CD4-positive, alpha-beta T cell treated with Interferon gamma for 1 hour (primary cell): ENCODE data around the gene CKAP2.
"Not testable (repeated sequence)": the region's sequence is repeated elsewhere in the genome, so short reads cannot be mapped to it uniquely, and the experiment has no call there.

ENCODE experiments used
- DNase-seq: peaks from one replicate; pipeline ENCODE4 v3.0.0-alpha.2; 2020

CKAP2 gene

GRCh38 chr13:52454459-52454819 is 839 bp upstream of the CKAP2 start:
- peak; percentile 30 for DNase-seq

DNA sequence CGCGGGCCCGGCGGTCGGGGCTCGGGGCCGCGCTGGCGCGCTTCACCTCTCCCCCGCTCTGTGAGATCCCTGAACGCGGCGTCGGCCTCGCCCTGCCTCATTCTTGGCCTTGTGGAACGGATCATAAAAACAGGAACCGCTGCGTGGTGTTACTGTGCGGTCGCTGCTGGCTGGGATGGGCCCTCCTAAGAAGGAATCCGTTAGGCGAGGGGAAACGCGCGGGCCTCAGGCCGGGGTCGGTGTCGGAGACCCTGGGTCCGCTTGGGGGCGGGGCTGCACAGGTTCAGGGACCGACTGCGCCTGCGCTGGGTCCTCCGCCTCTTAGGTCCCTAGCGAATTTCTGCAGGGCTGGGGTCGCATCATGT is 381 bp downstream of the CKAP2 start:
- peak; percentile 69 for DNase-seq

- no peak for DNase-seq
Observed at GRCh38 chr13:52459668-52460067, 4.4 kb downstream of the CKAP2 start.

DNA sequence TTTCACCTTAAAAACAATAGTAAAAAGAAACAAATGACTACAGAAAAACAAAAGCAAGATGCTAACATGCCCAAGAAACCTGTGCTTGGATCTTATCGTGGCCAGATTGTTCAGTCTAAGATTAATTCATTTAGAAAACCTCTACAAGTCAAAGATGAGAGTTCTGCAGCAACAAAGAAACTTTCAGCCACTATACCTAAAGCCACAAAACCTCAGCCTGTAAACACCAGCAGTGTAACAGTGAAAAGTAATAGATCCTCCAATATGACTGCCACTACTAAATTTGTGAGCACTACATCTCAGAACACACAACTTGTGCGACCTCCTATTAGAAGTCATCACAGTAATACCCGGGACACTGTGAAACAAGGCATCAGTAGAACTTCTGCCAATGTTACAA is 6.0 kb downstream of the CKAP2 start:
- no peak for DNase-seq

- DNase-seq = no peak
Observed at GRCh38 chr13:52463526-52463925, 8.2 kb downstream of the CKAP2 start.

DNA sequence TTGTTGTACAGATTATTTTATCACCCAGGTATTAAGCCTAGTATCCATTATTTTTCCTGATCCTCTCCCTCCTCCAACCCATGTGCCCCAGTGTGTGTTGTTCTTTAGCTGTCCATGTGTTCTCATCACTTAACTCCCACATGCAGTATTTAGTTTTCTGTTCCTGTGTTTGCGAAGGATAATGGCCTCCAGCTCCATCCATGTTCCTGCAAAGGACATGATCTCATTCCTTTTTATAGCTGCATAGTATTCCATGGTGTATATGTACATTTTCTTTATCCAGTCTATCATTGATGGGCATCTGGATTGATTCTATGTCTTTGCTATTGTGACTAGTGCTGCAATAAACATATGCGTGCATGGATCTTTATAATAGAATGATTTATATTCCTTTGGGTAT is 13.2 kb downstream of the CKAP2 start:
- not testable (repeated sequence) for DNase-seq

DNA sequence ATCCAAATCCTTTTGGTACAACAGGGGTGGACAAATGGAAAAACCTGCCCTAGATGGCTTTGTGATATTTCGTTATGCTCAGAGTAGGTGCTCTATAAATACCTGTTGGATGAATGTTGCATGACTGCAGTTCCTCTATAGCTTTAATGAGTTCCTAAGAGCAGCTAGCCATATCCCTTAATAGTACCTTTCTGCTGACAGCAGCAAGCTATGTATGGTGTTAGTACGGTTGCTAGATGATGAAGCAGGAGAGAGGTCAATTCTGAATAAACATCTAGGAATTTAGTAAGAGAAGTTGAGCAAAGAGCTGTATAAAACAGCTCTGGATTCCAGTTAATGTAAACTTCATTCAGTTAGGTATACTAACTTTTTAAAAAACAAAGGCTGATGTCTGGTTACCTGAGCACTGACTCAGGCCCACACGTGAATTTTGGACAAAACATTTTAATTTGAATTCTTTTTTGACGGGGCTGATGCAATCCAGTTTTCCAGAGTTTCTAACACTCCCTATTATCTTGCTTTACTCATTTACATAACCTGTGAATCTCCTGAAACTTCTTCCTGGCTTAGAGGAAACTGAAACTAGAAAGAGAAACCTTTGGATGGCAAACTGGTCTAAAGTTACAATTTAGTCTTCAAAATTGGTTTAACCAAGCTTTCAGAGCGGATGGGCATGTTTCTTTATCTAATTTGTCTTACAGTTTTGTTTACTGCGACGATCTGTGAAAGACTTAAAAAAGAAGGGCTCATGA is 25.6 kb downstream of the CKAP2 start:
- DNase-seq = not testable (repeated sequence)

DNA sequence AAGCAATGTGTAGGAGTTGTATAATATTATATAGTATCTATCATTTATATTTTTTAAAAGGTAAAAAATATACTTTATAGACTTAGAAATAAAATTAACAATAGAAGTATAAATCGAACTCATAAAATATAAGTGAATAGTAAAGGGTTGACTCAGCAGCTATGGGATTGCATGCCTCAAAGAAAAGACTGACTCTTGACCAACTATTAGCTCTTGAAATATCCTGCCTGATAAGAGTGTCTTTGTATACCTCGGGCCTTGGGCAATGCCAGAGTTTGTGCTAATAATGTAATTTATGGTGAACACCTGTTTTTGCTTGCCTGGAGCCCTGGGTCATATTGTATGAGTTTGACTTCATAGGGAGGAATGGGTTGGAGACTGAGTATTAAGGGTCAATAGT is 31.8 kb downstream of the CKAP2 start:
- not testable (repeated sequence) for DNase-seq

DNA sequence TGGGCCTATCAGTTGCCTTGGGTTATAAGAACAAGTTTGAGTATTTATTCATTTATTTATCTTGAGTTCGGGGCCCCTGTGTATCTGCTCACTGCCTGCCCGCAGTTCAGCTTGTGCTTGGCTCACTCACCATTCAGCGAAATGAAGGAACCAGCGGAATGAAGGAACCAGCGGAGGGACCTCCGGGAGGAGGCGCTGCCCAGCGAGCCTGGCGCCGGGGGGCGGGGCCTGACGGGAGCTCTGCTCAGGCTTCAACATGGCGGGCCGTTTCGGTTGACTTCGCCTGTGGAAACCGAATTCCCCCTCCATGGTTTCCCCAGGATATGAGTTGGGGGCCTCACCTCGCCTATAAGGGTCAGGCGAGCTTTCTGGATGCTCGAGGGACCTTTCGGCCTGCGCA is 33.5 kb downstream of the CKAP2 start:
- not testable (repeated sequence) for DNase-seq

DNA sequence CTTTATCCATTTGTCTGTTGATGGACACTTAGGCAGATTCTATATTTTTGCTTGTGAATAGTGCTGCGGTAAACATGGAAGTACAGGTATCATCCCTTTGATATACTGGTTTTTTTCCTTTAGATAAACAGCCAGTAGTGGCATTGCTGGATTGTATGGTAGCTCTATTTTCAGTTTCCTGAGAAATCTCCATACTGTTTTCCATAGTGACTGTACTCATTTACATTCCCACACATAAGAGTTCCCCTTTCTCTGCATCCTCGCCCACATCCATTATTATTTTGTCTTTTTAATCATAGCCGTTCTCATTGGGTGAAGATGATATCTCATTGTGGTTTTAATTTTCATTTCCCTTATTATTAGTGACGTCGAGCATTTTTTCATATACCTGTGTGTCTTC is 35.7 kb downstream of the CKAP2 start:
- not testable (repeated sequence) for DNase-seq

DNA sequence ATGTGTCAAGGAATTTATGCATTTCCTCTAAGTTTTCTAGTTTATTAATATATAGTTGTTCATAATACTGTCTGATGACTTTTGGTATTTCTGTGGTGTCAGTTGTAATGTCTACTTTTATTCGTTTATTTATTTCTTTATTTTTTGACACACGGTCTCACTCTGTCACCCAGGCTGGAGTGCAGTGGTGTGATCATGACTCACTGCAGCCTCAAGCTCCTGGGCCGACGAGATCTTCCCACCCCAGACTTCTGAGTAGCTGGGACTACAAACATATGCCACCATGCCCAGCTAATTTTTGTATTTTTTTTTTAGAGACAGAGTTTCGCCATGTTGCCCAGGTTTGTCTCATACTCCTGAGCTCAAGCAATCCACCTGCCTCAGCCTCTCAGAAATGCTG is 39.0 kb downstream of the CKAP2 start:
- DNase-seq = not testable (repeated sequence)

DNA sequence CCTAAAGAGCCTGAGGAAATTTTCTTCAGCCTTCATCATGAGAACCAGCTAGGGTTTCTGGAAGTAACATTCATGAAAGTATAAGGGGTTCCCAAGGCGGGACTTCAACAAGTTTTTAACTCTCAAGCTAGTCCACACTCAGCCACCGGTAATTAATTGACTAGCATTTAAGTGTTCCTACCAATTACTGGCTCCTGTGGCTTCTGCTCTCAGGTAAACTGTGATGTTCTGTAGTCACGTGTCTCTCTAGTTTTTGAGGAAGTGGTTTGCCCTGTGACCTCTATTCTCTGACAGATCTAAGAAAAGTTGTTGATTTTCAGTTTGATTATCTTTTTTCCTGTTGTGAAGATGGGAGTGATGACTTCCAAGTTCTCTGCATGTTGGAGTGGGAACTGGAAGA is 42.7 kb downstream of the CKAP2 start:
- not testable (repeated sequence) for DNase-seq

DNA sequence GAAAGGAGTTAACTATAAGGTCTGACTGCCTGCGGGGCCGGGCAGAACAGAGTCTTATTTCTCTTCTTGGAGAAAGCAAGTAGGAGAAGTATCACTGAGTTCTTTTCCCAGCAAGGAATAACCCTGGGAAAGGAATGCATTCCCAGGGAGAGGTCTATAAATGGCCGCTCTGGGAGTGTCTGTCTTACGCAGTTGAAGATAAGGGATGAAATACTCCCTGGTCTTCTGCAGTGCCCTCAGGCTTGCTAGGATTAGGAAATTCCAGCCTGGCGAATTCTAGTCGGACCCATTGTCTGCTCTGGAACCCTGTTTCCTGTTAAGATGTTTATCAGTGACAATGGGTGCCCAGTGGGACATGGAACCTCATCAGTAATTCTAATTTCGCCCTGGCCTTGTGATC is 47.0 kb downstream of the CKAP2 start:
- DNase-seq = not testable (repeated sequence)

DNA sequence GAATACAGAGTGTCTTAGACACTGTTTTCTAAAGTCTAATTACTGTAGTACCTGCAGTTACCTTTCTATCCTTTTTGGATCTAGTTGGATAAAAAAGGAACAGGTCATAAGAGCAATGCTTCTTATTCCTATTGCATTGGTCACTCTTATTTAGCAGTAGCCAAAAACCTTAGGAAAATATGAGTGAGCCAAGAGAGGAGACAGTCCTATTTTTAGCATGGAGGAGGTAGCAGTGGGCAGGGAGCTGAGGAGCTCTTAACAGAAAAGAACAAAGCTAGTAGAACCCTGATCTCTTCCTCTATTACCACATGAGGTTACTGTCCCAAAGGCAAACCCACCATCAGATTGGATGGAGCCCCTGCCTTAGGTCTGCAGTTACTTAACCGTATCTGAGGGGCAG is 50.6 kb downstream of the CKAP2 start:
- not testable (repeated sequence) for DNase-seq

GRCh38 chr13:52509532-52509931 is 54.3 kb downstream of the CKAP2 start:
- not testable (repeated sequence) for DNase-seq

- DNase-seq = not testable (repeated sequence)
Observed at GRCh38 chr13:52510221-52510797, 55.0 kb downstream of the CKAP2 start.

- DNase-seq = not testable (repeated sequence)
Observed at GRCh38 chr13:52511598-52511997, 56.3 kb downstream of the CKAP2 start.

GRCh38 chr13:52513957-52514596 is 58.8 kb downstream of the CKAP2 start:
- peak; percentile 35 for DNase-seq

DNA sequence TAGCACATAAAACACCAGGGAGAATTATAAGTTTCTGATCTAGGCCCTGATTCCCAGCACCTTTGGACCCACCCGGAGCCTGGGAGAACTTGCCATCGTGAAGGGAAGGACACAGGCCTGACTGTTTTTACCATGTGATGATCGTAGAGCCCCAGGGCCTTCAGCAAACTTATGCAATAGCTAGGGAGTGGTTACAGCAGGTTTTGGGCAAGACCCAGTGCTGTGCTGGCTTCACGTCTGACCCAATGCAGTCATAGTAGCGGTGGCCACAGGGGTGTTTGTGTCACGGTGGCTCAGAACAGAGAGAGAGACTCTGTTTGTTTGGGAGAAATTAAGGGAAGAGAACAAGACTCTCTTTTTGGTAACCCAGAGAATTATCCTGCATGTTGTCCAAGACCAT is 68.0 kb downstream of the CKAP2 start:
- DNase-seq = not testable (repeated sequence)
